Measurements from ENCODE around the gene VASH1.

The VASH1 gene

GRCh38 chr14:76829013-76829365 is 67.7 kb downstream of the VASH1 start:
- peaks cover 12% of the 10 kb centered on the region for H3K4me1 ChIP-seq (ENCODE audit: control insufficient read depth, low read depth, low read length)
- no peak overlapping the region for H3K27ac ChIP-seq (ENCODE audit: low read length)
- no peaks in the 10 kb centered on the region for H3K36me3 ChIP-seq (ENCODE audit: control insufficient read depth, low read depth, low read length)
- H3K27me3 ChIP-seq (ENCODE audit: control insufficient read depth, insufficient read depth, low read length), result no peaks in the 10 kb centered on the region
- no peak overlapping the region for H3K4me3 ChIP-seq (ENCODE audit: low read length)
- no peak overlapping the region for H3K9ac ChIP-seq (ENCODE audit: low read length)
- H3K9me3 ChIP-seq (ENCODE audit: control insufficient read depth, low read depth, low read length), result no peaks in the 10 kb centered on the region

DNA sequence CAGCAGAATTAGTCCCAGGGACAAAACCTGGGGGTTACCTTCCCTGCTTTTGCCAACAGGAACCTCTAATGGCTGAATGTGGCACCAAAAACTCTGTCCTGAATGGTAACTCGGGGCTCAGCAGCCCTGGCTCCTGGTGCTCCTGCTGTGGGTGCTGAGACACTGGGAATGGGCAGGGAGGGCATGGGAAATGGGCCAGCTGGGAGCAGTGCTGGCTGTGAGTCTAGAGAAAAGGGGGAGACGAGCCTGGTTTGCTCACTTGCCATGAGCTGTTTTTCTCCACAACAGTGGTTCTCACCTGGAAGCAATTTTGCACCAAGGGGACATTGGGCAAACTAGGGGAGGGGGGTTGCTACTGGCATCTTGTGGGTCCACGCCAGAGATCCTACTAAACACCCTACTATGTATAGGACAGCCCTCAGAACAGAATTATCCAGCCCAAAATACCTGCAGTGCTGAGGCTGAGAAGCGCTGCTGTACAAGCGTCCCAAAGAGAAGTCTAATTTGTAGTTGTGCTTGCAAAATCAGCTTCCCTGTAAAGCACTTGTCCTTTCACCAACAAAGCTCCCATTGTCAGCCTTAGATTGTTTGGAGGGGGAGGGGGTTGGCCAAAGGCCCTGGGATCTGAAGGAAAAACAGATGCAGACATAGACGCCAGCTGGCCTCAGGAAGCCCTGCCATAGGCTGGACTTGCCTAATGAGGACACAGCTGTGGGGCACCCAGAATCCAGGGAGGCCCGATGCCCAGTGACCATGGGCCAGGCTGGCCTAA is 68.6 kb downstream of the VASH1 start:
- H3K9ac ChIP-seq (ENCODE audit: low read length), result no peak overlapping the region
- no peaks in the 10 kb centered on the region for H3K9me3 ChIP-seq (ENCODE audit: control insufficient read depth, low read depth, low read length)
- no peak overlapping the region for H3K27ac ChIP-seq (ENCODE audit: low read length)
- H3K4me1 ChIP-seq (ENCODE audit: control insufficient read depth, low read depth, low read length), result peaks cover 12% of the 10 kb centered on the region
- no peak overlapping the region for H3K4me3 ChIP-seq (ENCODE audit: low read length)
- no peaks in the 10 kb centered on the region for H3K27me3 ChIP-seq (ENCODE audit: control insufficient read depth, insufficient read depth, low read length)
- H3K36me3 ChIP-seq (ENCODE audit: control insufficient read depth, low read depth, low read length), result no peaks in the 10 kb centered on the region

DNA sequence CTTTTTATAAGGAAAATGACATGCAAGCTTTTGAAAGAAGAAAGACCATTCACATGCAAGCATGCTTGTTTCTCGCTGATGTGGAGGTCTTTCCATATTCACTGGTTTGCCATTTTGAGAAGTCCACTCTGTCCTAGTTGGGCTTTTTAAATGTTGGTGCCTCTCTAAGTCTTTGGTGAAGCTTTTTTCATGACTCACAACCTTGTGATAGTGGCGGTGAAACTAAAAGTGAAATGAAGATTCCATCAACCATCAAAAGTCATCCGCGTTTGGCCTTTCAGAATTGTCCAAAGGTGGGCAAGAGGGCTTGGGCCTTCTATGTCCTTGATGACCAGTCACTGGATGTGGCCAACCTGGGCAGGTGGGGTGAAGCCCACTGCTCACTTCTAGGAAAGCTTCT is 69.3 kb downstream of the VASH1 start:
- Histone ChIP-seq H3K9me3 (ENCODE audit: control insufficient read depth, low read depth, low read length) (no peaks in the 10 kb centered on the region), H3K27ac (ENCODE audit: low read length) (no peak overlapping the region), H3K27me3 (ENCODE audit: control insufficient read depth, insufficient read depth, low read length) (no peaks in the 10 kb centered on the region), H3K9ac (ENCODE audit: low read length) (no peak overlapping the region), H3K4me3 (ENCODE audit: low read length) (no peak overlapping the region), H3K4me1 (ENCODE audit: control insufficient read depth, low read depth, low read length) (peaks cover 12% of the 10 kb centered on the region), H3K36me3 (ENCODE audit: control insufficient read depth, low read depth, low read length) (no peaks in the 10 kb centered on the region)

DNA sequence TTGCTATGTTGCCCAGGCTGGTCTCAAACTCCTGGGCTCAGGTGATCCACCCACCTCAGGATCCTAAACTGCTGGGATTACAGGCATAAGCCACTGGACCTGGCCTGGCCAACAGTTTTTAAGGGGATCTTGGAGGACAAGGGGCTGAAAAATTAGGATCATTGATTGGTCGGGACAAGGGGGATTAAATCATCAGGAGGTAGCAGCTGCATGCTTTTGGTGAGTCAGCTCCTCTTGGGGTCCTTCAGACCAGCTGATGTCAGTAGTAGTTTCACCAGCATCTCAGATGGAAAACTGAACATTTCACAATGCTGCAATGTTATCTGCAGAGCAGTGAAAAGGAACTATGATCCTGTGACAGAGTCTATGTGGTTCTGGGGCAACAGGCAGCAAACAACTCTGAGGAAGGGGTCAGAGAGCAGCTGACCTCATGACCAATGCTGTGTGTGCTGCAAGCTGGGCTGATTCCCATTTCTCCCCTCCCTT is 71.3 kb downstream of the VASH1 start:
- Histone ChIP-seq H3K9ac (ENCODE audit: low read length) (no peak overlapping the region), H3K4me1 (ENCODE audit: control insufficient read depth, low read depth, low read length) (peaks cover 12% of the 10 kb centered on the region), H3K9me3 (ENCODE audit: control insufficient read depth, low read depth, low read length) (no peaks in the 10 kb centered on the region), H3K27ac (ENCODE audit: low read length) (no peak overlapping the region), H3K4me3 (ENCODE audit: low read length) (no peak overlapping the region), H3K36me3 (ENCODE audit: control insufficient read depth, low read depth, low read length) (no peaks in the 10 kb centered on the region), H3K27me3 (ENCODE audit: control insufficient read depth, insufficient read depth, low read length) (no peaks in the 10 kb centered on the region)
